ENCODE data around the gene GP1BA.
"Not testable (repeated sequence)": the region's sequence is repeated elsewhere in the genome, so short reads cannot be mapped to it uniquely, and the experiment has no call there.

The GP1BA gene

DNA sequence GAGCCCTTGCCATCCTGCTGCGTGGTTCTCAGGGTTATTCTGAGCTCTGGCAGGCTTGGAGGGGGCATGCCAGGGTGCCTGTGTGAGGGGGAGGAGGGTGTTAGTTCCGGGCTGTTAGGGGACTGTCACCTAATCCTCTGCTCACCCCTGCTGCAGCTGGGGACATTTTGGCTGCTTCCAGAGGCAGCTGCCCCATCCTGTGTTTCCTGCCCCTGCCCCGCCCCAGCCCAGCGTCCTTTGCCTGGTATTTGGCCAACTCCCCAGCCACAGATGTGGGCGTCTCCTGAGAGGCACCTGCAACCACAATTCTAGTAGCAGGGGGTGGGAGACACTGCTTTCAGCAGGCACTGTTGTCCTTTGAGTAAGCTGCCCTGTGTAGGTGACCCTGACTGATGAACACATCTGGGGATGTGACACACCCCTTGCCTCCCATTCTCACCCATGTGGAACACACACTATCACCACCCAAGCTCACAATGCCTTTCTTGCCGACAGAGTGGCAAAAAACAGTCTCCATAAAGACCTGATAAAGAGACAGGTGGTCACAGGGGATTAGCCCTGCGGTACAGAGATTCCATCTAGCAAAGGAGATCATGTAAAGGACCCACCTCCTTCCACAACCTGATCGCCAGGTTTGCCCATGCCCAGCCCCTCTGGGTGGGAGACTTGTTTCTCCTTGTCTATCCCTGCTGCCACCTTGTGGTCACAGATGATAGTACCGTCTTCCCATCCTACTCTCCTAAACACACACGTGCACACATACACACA, 28.8 kb upstream of the GP1BA start, which contains the start of gene CHRNE:
Gene CHRNE, minus strand, starts transcription at position 48 of the 768 bp plus-strand sequence. Its CDS starts 35 bp downstream, at position 13.
- no peaks in the 10 kb centered on the region for H3K9me3 ChIP-seq (ENCODE audit: control insufficient read depth in 1 of 2, low read length in 2 of 2)
- no peaks in the 10 kb centered on the region for H3K36me3 ChIP-seq (ENCODE audit: control insufficient read depth in 1 of 2, insufficient read depth in 2 of 2, low read length in 2 of 2)
- peaks cover 12% of the 10 kb centered on the region for H3K27me3 ChIP-seq (ENCODE audit: low read depth, low read length)
- no peak within 1 kb of the TSS for H3K27ac ChIP-seq (ENCODE audit: low read length)
- peak within 1 kb of the TSS in 1 of 2 donors; percentile 19 for H3K4me3 ChIP-seq (ENCODE audit: low read depth in 1 of 2, low read length in 2 of 2)
- peaks cover 0 to 12% of the 10 kb centered on the region in 2 donors for H3K4me1 ChIP-seq (ENCODE audit: control insufficient read depth in 1 of 2, insufficient read depth in 2 of 2, low read length in 2 of 2)

DNA sequence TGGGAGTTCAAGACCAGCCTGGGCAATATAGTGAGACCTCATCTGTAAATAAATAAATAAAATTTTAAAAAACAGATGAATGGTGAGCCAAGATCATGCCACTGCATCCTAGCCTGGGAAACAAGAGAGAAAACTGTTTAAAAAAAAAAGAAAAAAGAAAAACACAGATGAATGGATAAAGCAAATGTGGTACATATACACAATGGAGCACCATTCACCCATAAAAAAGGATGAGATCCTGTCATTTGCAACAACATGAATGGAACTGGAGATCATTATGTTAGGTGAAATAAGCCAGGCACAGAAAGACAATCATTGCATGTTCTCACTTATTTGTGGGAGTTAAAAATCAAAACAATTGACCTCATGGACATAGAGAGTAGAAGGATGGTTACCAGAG, 25.4 kb upstream of the GP1BA start:
- H3K36me3 ChIP-seq (ENCODE audit: control insufficient read depth in 1 of 2, insufficient read depth in 2 of 2, low read length in 2 of 2); H3K27ac ChIP-seq (ENCODE audit: low read length); H3K9me3 ChIP-seq (ENCODE audit: control insufficient read depth in 1 of 2, low read length in 2 of 2); H3K4me1 ChIP-seq (ENCODE audit: control insufficient read depth in 1 of 2, insufficient read depth in 2 of 2, low read length in 2 of 2); H3K4me3 ChIP-seq (ENCODE audit: low read depth in 1 of 2, low read length in 2 of 2); H3K27me3 ChIP-seq (ENCODE audit: low read depth, low read length): not testable (repeated sequence)

DNA sequence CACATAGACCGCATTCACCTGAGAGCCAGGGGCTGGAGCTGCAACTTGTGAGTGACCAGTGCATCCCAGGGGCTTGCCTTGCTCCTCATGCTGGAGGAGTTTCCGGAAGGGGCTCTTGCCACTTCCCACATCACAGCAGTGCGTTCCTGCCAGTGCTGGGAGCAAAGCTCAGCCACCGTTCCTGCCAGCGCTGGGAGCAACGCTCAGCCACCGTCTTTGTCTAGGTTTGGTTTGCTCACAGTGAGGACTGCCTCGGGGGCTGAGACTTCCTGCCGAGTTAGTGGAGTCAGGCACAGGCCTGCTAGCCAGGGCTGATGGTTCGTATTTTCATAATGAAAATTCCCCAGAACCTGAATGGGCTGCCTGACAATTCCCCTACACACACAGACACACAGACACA, 23.8 kb upstream of the GP1BA start:
- no peaks in the 10 kb centered on the region for H3K27me3 ChIP-seq (ENCODE audit: low read depth, low read length)
- H3K27ac ChIP-seq (ENCODE audit: low read length) = peak overlapping the region; percentile 39
- H3K4me3 ChIP-seq (ENCODE audit: low read depth in 1 of 2, low read length in 2 of 2) = no peak overlapping the region
- peaks cover 0 to 6% of the 10 kb centered on the region in 2 donors for H3K4me1 ChIP-seq (ENCODE audit: control insufficient read depth in 1 of 2, insufficient read depth in 2 of 2, low read length in 2 of 2)
- no peaks in the 10 kb centered on the region for H3K9me3 ChIP-seq (ENCODE audit: control insufficient read depth in 1 of 2, low read length in 2 of 2)
- no peaks in the 10 kb centered on the region for H3K36me3 ChIP-seq (ENCODE audit: control insufficient read depth in 1 of 2, insufficient read depth in 2 of 2, low read length in 2 of 2)

DNA sequence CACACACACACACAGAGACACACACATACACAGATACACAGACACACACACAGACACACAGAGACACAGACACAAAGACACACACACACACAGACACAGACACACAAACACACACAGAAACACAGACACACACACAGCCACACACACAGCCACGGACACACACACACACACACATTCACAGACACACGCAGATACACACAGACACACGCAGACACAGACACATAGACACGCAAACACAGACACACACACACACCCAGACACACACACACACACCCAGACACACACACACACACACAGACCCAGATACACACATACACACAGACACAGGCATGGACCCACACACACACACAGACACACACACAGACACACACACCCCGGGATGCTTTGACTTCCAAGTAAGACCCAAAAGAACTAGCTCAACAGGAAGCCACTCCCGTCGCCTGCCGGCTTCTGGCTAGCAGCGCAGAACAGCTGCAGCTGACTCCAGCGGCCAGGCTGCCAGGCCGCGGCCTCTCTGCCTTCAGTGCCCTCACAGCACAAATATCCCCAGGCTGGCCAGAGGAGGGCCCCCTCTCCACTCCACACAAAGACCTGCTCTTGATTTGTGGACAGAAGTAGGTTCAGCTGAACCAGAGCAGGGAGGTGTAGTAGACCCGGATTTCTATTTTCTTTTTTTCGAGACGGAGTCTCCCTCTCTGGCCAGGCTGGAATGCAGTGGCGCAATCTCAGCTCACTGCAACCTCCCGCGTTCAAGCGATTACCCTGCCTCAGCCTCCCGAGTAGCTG, 23.2 kb upstream of the GP1BA start:
- H3K4me3 ChIP-seq (ENCODE audit: low read depth in 1 of 2, low read length in 2 of 2) = no peak overlapping the region
- peaks cover 0 to 6% of the 10 kb centered on the region in 2 donors for H3K4me1 ChIP-seq (ENCODE audit: control insufficient read depth in 1 of 2, insufficient read depth in 2 of 2, low read length in 2 of 2)
- H3K9me3 ChIP-seq (ENCODE audit: control insufficient read depth in 1 of 2, low read length in 2 of 2) = no peaks in the 10 kb centered on the region
- H3K27me3 ChIP-seq (ENCODE audit: low read depth, low read length) = no peaks in the 10 kb centered on the region
- peak overlapping the region; percentile 39 for H3K27ac ChIP-seq (ENCODE audit: low read length)
- no peaks in the 10 kb centered on the region for H3K36me3 ChIP-seq (ENCODE audit: control insufficient read depth in 1 of 2, insufficient read depth in 2 of 2, low read length in 2 of 2)

DNA sequence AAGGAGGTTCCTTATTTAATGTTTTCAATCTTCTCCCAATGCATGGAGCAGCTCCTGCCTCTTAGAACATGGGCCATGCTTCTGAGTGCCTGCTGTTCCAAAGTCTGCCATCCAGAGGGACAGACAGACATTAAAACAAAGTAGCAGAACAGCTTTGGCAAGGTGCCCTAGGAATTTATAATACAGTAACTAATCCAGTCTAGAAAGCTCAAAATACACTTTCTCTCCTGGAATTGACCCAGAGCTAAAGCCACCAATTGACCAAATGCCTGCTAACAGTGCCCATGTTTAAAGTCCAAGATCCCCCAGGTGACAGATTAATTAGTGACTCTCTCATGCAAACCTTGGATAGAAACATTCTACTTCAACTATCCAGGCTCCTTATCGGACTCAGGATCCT, 18.1 kb upstream of the GP1BA start:
- H3K27ac ChIP-seq (ENCODE audit: low read length) = no peak overlapping the region
- H3K9me3 ChIP-seq (ENCODE audit: control insufficient read depth in 1 of 2, low read length in 2 of 2) = no peaks in the 10 kb centered on the region
- H3K4me3 ChIP-seq (ENCODE audit: low read depth in 1 of 2, low read length in 2 of 2) = no peak overlapping the region
- H3K4me1 ChIP-seq (ENCODE audit: control insufficient read depth in 1 of 2, insufficient read depth in 2 of 2, low read length in 2 of 2) = no peaks in the 10 kb centered on the region
- H3K27me3 ChIP-seq (ENCODE audit: low read depth, low read length) = no peaks in the 10 kb centered on the region
- no peaks in the 10 kb centered on the region for H3K36me3 ChIP-seq (ENCODE audit: control insufficient read depth in 1 of 2, insufficient read depth in 2 of 2, low read length in 2 of 2)

DNA sequence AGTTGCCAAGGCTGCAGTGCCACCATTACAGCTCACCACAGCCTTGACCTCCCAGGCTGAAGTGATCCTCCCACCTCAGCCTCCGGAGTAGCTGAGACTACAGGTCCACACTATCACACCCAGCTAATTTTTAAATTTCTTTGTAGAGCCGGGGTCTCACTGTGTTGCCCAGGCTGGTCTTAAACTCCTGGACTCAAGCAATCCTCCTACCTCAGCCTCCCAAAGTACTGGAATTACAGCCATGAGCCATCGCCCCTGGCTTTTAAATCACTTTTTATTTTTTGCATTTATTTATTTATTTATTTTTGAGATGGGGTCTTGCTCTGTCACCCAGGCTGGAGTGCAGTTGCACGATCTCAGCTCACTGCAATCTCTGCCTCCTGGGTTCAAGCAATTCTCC, 17.5 kb upstream of the GP1BA start:
- H3K36me3 ChIP-seq (ENCODE audit: control insufficient read depth in 1 of 2, insufficient read depth in 2 of 2, low read length in 2 of 2); H3K9me3 ChIP-seq (ENCODE audit: control insufficient read depth in 1 of 2, low read length in 2 of 2); H3K4me1 ChIP-seq (ENCODE audit: control insufficient read depth in 1 of 2, insufficient read depth in 2 of 2, low read length in 2 of 2); H3K4me3 ChIP-seq (ENCODE audit: low read depth in 1 of 2, low read length in 2 of 2); H3K27ac ChIP-seq (ENCODE audit: low read length); H3K27me3 ChIP-seq (ENCODE audit: low read depth, low read length): not testable (repeated sequence)

DNA sequence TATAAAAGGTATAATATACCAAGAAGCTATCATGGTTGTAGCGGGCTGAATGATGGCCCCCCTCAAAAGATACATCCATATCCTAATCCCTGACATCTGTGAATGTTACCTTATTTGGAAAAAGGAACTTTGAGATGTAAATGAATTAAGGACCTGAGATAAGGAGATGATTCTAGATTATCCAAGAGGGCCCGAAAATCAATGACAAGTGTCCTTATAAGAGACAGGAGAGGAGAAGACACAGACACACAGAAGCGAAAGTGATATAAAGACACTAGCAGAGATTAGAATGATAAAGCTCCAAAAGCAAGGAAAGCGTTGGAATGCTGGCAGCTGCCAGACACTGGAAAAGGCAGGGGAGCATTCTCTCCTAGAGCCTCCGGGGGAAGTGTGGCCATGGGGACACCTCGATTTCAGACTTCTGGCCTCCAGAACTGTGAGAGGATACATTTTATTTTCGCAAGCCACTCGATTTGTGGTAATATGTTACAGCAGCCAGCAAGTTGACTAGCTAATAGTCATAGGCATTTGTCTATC, 12.5 kb upstream of the GP1BA start:
- no peak overlapping the region for H3K4me3 ChIP-seq (ENCODE audit: low read depth in 1 of 2, low read length in 2 of 2)
- H3K36me3 ChIP-seq (ENCODE audit: control insufficient read depth in 1 of 2, insufficient read depth in 2 of 2, low read length in 2 of 2) = no peaks in the 10 kb centered on the region
- H3K4me1 ChIP-seq (ENCODE audit: control insufficient read depth in 1 of 2, insufficient read depth in 2 of 2, low read length in 2 of 2) = no peaks in the 10 kb centered on the region
- H3K9me3 ChIP-seq (ENCODE audit: control insufficient read depth in 1 of 2, low read length in 2 of 2) = no peaks in the 10 kb centered on the region
- H3K27me3 ChIP-seq (ENCODE audit: low read depth, low read length) = no peaks in the 10 kb centered on the region
- H3K27ac ChIP-seq (ENCODE audit: low read length) = no peak overlapping the region

DNA sequence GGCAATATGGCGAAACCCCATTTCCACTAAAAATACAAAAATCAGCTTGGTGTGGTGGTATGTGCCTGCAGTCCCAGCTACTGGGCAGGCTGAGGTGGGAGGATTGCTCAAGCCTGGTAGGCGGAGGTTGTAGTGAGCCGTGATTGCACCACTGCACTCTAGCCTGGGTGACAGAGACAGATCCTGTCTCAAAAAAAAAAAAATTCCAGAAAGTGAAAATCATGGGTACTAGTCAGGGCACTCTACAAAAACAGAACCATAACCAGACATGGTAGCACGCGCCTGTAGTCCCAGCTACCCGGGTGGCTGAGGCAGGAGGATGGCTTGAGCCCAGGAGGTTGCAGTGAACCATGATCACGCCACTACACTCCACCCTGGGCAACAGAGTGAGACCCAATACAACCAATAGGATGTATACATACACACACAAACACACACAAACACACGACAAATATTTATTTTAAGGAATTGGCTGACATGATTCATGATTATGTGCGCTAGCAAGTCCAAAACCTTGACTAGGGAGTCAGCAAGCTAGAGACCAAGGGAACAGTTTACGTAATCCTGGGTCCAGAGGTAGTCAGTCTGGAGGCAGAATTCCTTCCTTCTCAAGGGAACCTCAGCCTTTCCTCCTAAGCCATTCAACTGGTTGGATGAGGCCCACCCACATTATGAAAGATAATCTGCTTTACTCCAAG, 11.6 kb upstream of the GP1BA start:
- H3K36me3 ChIP-seq (ENCODE audit: control insufficient read depth in 1 of 2, insufficient read depth in 2 of 2, low read length in 2 of 2) = no peaks in the 10 kb centered on the region
- H3K4me3 ChIP-seq (ENCODE audit: low read depth in 1 of 2, low read length in 2 of 2) = no peak overlapping the region
- no peaks in the 10 kb centered on the region for H3K4me1 ChIP-seq (ENCODE audit: control insufficient read depth in 1 of 2, insufficient read depth in 2 of 2, low read length in 2 of 2)
- no peaks in the 10 kb centered on the region for H3K9me3 ChIP-seq (ENCODE audit: control insufficient read depth in 1 of 2, low read length in 2 of 2)
- H3K27ac ChIP-seq (ENCODE audit: low read length) = no peak overlapping the region
- H3K27me3 ChIP-seq (ENCODE audit: low read depth, low read length) = no peaks in the 10 kb centered on the region

DNA sequence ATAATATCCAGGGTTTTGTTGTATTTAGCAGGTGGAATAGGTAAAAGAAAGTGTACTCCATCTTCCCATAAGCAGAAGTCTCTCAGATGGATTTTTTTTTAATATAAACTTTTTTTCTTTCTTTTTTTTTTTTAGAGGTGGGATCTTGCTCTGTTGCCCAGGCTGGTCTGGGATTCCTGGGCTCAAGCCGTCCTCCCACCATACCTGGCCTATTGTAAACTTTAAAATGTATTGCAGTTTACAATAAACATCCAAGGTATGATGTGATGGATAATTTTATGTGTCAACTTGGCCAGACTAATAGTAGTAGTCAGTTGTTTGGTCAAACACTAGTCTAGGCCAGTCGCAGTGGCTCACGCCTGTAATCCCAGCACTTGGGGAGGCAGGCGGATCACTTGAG, 10.8 kb upstream of the GP1BA start:
- no peak overlapping the region for H3K4me3 ChIP-seq (ENCODE audit: low read depth in 1 of 2, low read length in 2 of 2)

DNA sequence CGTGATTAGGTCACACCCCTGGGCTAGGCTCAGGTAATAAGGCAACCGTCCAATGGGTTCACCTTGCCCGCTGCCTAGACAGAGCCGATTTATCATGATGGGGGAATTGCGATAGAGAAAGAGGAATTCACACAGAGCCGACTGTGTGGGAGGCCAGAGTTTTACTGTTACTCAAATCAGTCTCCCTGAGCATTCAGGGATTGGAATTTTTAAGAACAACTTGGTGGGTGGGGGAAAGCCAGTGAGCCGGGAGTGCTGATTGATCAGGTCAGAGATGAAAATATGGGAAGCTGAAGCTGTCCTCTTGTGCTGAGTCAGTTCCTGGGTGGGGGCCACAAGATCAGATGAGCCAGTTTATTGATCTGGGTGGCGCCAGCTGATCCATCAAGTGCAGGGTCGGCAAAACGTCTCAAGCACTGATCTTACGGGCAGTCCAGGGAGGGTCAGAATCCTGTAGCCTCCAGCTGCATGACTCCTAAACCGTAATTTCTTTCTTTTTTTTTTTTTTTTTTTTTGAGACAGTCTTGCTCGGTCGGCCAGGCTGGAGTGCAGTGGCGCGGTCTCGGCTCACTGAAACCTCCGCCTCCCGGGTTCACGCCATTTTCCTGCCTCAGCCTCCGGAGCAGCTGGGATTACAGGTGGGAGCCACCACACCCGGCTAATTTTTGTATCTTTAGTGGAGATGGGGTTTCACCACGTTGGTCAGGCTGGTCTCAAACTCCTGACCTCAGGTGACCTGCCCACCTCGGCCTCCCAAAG, 5.3 kb upstream of the GP1BA start:
- H3K36me3 ChIP-seq (ENCODE audit: control insufficient read depth in 1 of 2, insufficient read depth in 2 of 2, low read length in 2 of 2); H3K27me3 ChIP-seq (ENCODE audit: low read depth, low read length); H3K27ac ChIP-seq (ENCODE audit: low read length); H3K4me3 ChIP-seq (ENCODE audit: low read depth in 1 of 2, low read length in 2 of 2); H3K4me1 ChIP-seq (ENCODE audit: control insufficient read depth in 1 of 2, insufficient read depth in 2 of 2, low read length in 2 of 2); H3K9me3 ChIP-seq (ENCODE audit: control insufficient read depth in 1 of 2, low read length in 2 of 2): not testable (repeated sequence)

More for the DNA sequence above, 10.8 kb upstream of the GP1BA start:
- Histone ChIP-seq H3K9me3 (ENCODE audit: control insufficient read depth in 1 of 2, low read length in 2 of 2) (no peaks in the 10 kb centered on the region), H3K4me1 (ENCODE audit: control insufficient read depth in 1 of 2, insufficient read depth in 2 of 2, low read length in 2 of 2) (no peaks in the 10 kb centered on the region), H3K27me3 (ENCODE audit: low read depth, low read length) (no peaks in the 10 kb centered on the region), H3K36me3 (ENCODE audit: control insufficient read depth in 1 of 2, insufficient read depth in 2 of 2, low read length in 2 of 2) (no peaks in the 10 kb centered on the region), H3K27ac (ENCODE audit: low read length) (no peak overlapping the region)

All from muscle layer of duodenum (tissue), 2 donors.